A549 treated with Hydrocortisone at 1 μM for 4 hours (cell line): Measurements from ENCODE around the gene TMX3. TPM values are rescaled to one million over a fixed set of nuclear protein-coding genes. Genes with fewer than 3 reads are reported as not detected.

Source experiments
- total RNA-seq: library from RNA; stranded (reverse); fragments of 200-300 nt; extraction: Qiagen RNA extraction; gene quantifications from 5 replicates; pipeline ENCODE4 v1.2.3, GENCODE V29; 2022

TMX3 gene
- 16.8 to 22.4 TPM (median 20.7 TPM) in 5 replicates for total RNA-seq

GRCh38 chr18:68714712-68715496 is at the start of gene TMX3:
Gene TMX3 (minus strand): TSS chr18:68715108. CDS start chr18:68714981, 127 bp downstream.

Other genes starting within 250 kb of the TMX3 start
- gene CCDC102B, start 83.0 kb upstream of the TMX3 start, total RNA-seq, result 0.18 to 0.81 TPM (median 0.28 TPM) in 4 of 5 replicates, not detected in the other